Urinary bladder (tissue), 4 donors: ENCODE results near the gene F2. TPM values are rescaled to one million over a fixed set of nuclear protein-coding genes. Genes with fewer than 3 reads are reported as not detected.

Experiments used
- DNase-seq: peaks from one replicate; pipeline ENCODE4 v3.0.0-alpha.2; 2015; ENCODE audit errors: extremely low spot score
- H3K27ac ChIP-seq: one replicate; pipeline ENCODE4 v1.5.1; 2013; ENCODE audit warnings: low read depth, mild to moderate bottlenecking, moderate library complexity
- H3K36me3 ChIP-seq: one replicate; pipeline ENCODE4 v1.6.1; 2013; ENCODE audit warnings: mild to moderate bottlenecking, moderate library complexity; ENCODE audit not compliant: insufficient read depth
- H3K4me1 ChIP-seq: one replicate; pipeline ENCODE4 v1.6.1; 2013; ENCODE audit warnings: mild to moderate bottlenecking, moderate library complexity; ENCODE audit not compliant: insufficient read depth
- H3K4me3 ChIP-seq: one replicate; pipeline ENCODE4 v1.5.1; 2013; ENCODE audit warnings: low read depth, low read length
- WGBS: extraction: QIAGEN DNeasy Blood & Tissue Kit; methylation state at CpG from one replicate; pipeline ENCODE4 v1.1.7; 2013; 5-methylcytosine and 5-hydroxymethylcytosine counted together
- polyA plus RNA-seq: library from polyadenylated mRNA; stranded (reverse); fragments of 200-250 nt; gene quantifications from one replicate; pipeline ENCODE4 v1.2.3, GENCODE V29; 2013
- small RNA-seq: library from RNA; depleted of rRNA; stranded (forward); fragments of <200 nt; gene quantifications from one replicate; pipeline ENCODE3, GENCODE V24; 2014
- total RNA-seq: library from RNA; depleted of rRNA; stranded (reverse); fragments of >200 nt; gene quantifications from one replicate; pipeline ENCODE4 v1.2.3, GENCODE V29; 2014
- donor health status: healthy with polysubstance abuse.
- donor health status: healthy.

Gene F2
- total and polyA plus RNA-seq, 2 donors = 0.84 TPM; not detected in 1

DNA sequence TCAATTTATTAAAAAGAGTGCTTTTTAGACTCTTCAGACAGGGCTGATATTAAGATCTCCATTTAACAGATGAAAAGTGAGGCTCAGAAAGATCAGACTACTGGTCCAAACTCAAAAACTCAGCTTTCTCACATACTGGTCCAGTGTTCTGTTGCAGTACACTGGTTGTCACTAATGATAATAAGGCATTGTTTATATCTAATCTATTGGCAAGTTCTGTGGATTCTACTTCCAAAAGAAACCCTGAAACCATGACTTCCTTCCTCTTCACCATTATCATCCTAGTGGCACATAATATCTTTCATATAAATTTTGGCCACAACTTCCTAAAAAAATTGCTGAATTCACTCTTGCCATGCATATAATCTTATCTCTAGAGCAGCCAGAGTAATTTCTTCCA lies 36.9 kb downstream of the F2 start:
- H3K4me3 ChIP-seq = no peak overlapping the region
- no peak overlapping the region for H3K27ac ChIP-seq
- H3K4me1 ChIP-seq = no peaks in the 10 kb centered on the region
- no peak for DNase-seq
- H3K36me3 ChIP-seq = peaks cover 6% of the 10 kb centered on the region

DNA sequence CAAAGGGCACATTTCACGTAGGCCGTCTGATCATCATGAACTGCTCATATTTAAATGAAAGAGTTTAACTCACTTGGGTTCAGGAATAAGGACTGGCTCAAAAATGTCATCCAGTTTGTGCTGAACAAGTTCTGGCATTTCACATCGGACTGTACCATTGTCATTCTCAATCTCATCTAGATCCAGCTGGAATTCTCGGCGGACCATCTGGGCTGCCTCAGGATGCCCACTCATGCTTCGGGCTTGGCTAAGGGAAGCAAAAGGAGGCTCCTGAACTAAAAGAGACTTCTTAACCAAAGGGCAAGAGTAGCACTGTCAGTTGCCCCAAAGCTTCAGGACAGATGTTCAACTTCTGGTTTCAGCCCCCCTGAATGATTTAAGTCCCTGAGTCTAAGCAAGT lies 40.2 kb downstream of the F2 start:
- H3K36me3 ChIP-seq = peaks cover 7% of the 10 kb centered on the region
- no peaks in the 10 kb centered on the region for H3K4me1 ChIP-seq
- H3K27ac ChIP-seq = no peak overlapping the region
- 96% methylated on average over 6 of the region's 6 CpGs for WGBS
- no peak overlapping the region for H3K4me3 ChIP-seq
- DNase-seq = no peak

DNA sequence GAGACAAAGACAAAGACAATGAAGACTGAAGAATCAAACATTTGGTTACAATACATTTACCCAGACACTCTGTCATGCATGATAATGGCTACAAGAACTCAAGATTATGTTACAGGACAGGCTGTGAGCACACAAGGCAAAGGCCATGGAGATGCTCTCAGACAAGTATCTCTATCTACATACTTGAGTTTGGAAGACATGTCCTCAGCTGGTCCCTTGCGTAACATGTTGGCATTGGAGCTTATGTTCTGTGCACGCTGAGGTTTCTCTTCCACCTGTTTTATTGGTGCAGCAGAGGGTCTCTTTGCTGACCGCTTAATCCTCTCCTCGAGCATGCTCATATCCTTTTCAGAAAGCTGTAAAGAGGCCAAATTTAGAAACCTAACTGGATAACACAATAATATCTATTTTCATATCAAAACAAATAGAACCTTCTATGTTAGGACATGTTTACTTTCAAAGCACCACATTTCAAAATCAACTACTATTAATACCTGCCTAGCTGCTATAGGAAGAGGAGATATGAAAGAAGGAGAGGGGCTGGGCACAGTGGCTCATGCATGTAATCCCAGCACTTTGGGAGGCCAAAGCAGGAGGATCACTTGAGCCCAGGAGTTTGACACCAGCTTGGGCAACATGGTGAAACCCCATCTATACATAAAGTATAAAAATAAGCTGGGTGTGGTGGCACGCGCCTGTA lies 41.6 kb downstream of the F2 start:
- H3K4me1 ChIP-seq = no peaks in the 10 kb centered on the region
- H3K4me3 ChIP-seq = no peak overlapping the region
- WGBS = 94% methylated on average over 6 of the region's 6 CpGs
- DNase-seq = no peak
- peaks cover 5% of the 10 kb centered on the region for H3K36me3 ChIP-seq
- H3K27ac ChIP-seq = no peak overlapping the region

DNA sequence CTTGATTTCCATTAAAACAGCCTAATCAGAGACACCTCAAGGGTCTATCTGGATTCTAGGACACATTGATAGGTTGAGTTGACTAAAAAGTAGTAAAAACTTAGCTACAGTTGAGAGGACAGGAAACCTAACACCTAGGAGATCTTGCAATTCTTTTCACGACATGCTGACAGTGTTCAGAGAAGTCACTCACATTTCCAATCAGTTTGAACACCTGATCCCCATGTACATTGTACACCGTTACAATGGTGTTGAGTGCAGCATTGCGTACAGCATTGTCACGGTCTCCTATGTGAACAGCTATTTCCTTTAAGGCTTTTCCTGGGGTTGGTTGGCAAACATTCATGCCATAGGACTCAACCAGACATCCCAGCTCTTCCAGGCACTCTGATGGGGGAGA lies 42.8 kb downstream of the F2 start:
- no peak for DNase-seq
- Histone ChIP-seq H3K36me3 (peaks cover 3% of the 10 kb centered on the region), H3K4me1 (no peaks in the 10 kb centered on the region), H3K4me3 (no peak overlapping the region), H3K27ac (no peak overlapping the region)
- 95% methylated on average over 4 of the region's 4 CpGs for WGBS

- no peak overlapping the region for H3K27ac ChIP-seq
- no peaks in the 10 kb centered on the region for H3K4me1 ChIP-seq
- no peak for DNase-seq
- no peak overlapping the region for H3K4me3 ChIP-seq
- peaks cover 2% of the 10 kb centered on the region for H3K36me3 ChIP-seq
These were observed 43.2 kb downstream of the F2 start for GRCh38 chr11:46762248-46762647.

- Histone ChIP-seq H3K27ac (no peak overlapping the region), H3K4me3 (no peak overlapping the region), H3K36me3 (peaks cover 14% of the 10 kb centered on the region), H3K4me1 (no peaks in the 10 kb centered on the region)
- WGBS = 94% methylated on average over 2 of the region's 2 CpGs
- no peak for DNase-seq
These were observed 47.6 kb downstream of the F2 start for GRCh38 chr11:46766656-46767055.

DNA sequence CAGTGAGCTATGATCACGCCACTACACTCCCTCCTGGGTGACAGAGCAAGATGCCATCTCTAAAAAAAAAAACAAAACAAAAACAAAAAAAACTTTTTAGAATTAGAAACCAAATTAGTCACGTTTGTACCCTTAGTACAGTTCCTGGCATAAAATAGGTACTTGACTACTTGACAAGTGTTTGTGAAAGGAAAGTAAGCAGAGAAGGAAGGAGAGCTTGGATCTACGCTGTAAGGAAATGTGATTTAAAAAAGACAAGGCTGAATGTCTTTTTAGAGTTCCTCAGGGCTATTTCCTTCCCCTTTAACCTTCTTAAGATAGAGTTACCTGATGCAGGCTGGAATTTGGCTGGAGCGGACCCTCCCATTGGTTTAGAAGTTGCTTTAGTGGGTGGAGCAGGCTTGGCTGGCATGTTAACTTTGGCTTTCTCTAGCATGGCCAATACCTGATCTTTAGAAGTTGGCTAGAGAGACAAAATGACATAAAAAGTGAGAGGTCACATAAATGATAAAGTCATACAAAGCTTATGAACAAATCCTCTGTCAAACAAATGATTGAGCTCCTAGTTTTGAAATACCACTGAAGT lies 50.7 kb downstream of the F2 start:
- DNase-seq = no peak
- peaks cover 12% of the 10 kb centered on the region for H3K36me3 ChIP-seq
- no peak overlapping the region for H3K4me3 ChIP-seq
- WGBS = 96% methylated on average over 4 of the region's 4 CpGs
- no peaks in the 10 kb centered on the region for H3K4me1 ChIP-seq
- H3K27ac ChIP-seq = no peak overlapping the region

GRCh38 chr11:46776878-46777277 lies 57.9 kb downstream of the F2 start:
- no peaks in the 10 kb centered on the region for H3K4me1 ChIP-seq
- peaks cover 7% of the 10 kb centered on the region for H3K36me3 ChIP-seq
- no peak for DNase-seq
- no peak overlapping the region for H3K4me3 ChIP-seq
- H3K27ac ChIP-seq = no peak overlapping the region
- 98% methylated on average over 2 of the region's 2 CpGs for WGBS

- Histone ChIP-seq H3K4me3 (no peak overlapping the region), H3K4me1 (no peaks in the 10 kb centered on the region), H3K36me3 (peaks cover 7% of the 10 kb centered on the region), H3K27ac (no peak overlapping the region)
- 92% methylated on average over 4 of the region's 4 CpGs for WGBS
- DNase-seq = no peak
These were observed 59.4 kb downstream of the F2 start for GRCh38 chr11:46778416-46778815.

Small RNA genes within 50 kb of the gene (small RNA-seq; reads per million reads assigned to genes)
- gene MIR5582 (not detected), gene RF00573 (not detected), gene SNORD67 (66.5 reads per million, percentile 97 among the genes with 10 or more reads in this experiment)

Other genes starting within 250 kb of the F2 start
- gene AMBRA1, start 125.2 kb upstream of the F2 start, total RNA-seq = 22.9 TPM
- 21.9 TPM for gene AMBRA1, start 125.2 kb upstream of the F2 start, polyA plus RNA-seq
- 2.0 TPM for gene HARBI1, start 102.0 kb upstream of the F2 start, total RNA-seq
- gene HARBI1, start 102.0 kb upstream of the F2 start, polyA plus RNA-seq = 3.3 TPM
- gene ATG13, start 101.7 kb upstream of the F2 start, total RNA-seq = 46.5 TPM
- 48.0 TPM for gene ATG13, start 101.7 kb upstream of the F2 start, polyA plus RNA-seq
- gene ARHGAP1, start 18.6 kb upstream of the F2 start, total RNA-seq = 41.8 TPM
- 128 TPM for gene ARHGAP1, start 18.6 kb upstream of the F2 start, polyA plus RNA-seq
- gene ZNF408, start 18.2 kb upstream of the F2 start, total RNA-seq = 3.1 TPM
- gene ZNF408, start 18.2 kb upstream of the F2 start, polyA plus RNA-seq = 10.3 TPM
- 80.5 TPM for gene CKAP5, start 127.1 kb downstream of the F2 start, total RNA-seq
- gene CKAP5, start 127.1 kb downstream of the F2 start, polyA plus RNA-seq = 26.8 TPM
- gene LRP4, start 199.3 kb downstream of the F2 start, total RNA-seq = 8.1 TPM
- gene LRP4, start 199.3 kb downstream of the F2 start, polyA plus RNA-seq = 2.4 TPM
- gene CSTPP1, start 217.5 kb downstream of the F2 start, total RNA-seq = 20.9 TPM
- 20.7 TPM for gene CSTPP1, start 217.5 kb downstream of the F2 start, polyA plus RNA-seq